LNCaP clone FGC (cell line): ENCODE results near the gene MRPL11.

Source experiments
- DNase-seq: peaks from one replicate; pipeline ENCODE4 v3.0.0-alpha.2; 2011; ENCODE audit warnings: low read depth
- H3K4me3 ChIP-seq: 2 replicates; pipeline ENCODE4 v1.5.1; 2011; ENCODE audit warnings: mild to moderate bottlenecking, low read depth, low read length, control low read depth
- TF ChIP-seq, protein P1 (sequence below): IDR thresholded peaks from 2 replicates; pipeline ENCODE4 v1.5.1; 2012; ENCODE audit warnings: mild to moderate bottlenecking; ENCODE audit not compliant: control insufficient read depth, insufficient read depth; ENCODE audit errors: extremely low read depth

MRPL11 gene

DNA sequence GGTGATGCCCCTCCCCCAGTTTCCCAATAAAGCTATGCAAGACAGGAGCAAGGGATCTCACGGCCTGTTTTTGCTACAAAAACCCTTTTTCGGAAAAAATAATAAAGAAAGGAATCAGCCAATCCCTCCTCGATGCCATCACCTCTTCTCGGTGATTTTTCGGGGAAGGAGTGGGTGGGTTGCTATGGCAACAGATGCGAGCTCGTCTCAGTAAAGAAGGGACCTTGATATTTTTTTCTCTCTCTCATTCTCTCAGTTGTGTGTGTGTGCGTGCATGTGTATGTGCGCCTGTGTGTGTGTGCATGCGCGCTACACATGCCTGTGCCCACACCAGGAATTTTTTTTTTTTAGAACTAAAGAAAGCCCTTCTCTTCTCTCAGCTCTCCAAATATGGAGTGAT is 21.6 kb downstream of the MRPL11 start:
- TF ChIP-seq, protein P1, sequence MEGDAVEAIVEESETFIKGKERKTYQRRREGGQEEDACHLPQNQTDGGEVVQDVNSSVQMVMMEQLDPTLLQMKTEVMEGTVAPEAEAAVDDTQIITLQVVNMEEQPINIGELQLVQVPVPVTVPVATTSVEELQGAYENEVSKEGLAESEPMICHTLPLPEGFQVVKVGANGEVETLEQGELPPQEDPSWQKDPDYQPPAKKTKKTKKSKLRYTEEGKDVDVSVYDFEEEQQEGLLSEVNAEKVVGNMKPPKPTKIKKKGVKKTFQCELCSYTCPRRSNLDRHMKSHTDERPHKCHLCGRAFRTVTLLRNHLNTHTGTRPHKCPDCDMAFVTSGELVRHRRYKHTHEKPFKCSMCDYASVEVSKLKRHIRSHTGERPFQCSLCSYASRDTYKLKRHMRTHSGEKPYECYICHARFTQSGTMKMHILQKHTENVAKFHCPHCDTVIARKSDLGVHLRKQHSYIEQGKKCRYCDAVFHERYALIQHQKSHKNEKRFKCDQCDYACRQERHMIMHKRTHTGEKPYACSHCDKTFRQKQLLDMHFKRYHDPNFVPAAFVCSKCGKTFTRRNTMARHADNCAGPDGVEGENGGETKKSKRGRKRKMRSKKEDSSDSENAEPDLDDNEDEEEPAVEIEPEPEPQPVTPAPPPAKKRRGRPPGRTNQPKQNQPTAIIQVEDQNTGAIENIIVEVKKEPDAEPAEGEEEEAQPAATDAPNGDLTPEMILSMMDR: no peak
- no peak for DNase-seq
- no peak overlapping the region for H3K4me3 ChIP-seq

GRCh38 chr11:66415423-66415822 is 23.2 kb downstream of the MRPL11 start:
- TF ChIP-seq, protein P1: no peak
- no peak for DNase-seq
- H3K4me3 ChIP-seq: no peak overlapping the region

- no peak overlapping the region for H3K4me3 ChIP-seq
- TF ChIP-seq, protein P1: no peak
- no peak for DNase-seq
Measured at GRCh38 chr11:66414120-66414934, 24.3 kb downstream of the MRPL11 start.

- DNase-seq: no peak
- H3K4me3 ChIP-seq: no peak overlapping the region
- TF ChIP-seq, protein P1: no peak
Measured at GRCh38 chr11:66413167-66413566, 25.5 kb downstream of the MRPL11 start.

DNA sequence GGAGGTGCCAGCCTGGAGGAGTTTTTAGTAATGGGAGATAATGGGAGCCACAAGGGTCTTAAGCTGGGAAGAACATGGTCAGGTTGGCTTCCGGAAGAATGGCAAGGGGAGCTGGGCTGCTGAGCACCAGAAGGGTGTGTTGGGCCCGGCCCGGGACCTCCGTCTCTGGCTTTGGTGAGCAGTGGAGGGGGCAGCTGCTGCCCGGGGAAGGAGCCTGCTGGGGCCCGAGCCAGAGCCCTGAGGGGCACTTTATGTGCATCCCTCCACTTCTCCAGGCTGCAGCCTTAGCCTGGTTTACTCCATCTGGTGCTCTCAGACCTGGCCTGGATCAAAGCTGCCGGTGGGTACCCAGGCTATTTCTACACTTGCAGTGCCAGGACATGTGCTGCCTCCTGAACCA is 26.5 kb downstream of the MRPL11 start:
- TF ChIP-seq, protein P1: no peak
- no peak overlapping the region for H3K4me3 ChIP-seq
- DNase-seq: no peak

DNA sequence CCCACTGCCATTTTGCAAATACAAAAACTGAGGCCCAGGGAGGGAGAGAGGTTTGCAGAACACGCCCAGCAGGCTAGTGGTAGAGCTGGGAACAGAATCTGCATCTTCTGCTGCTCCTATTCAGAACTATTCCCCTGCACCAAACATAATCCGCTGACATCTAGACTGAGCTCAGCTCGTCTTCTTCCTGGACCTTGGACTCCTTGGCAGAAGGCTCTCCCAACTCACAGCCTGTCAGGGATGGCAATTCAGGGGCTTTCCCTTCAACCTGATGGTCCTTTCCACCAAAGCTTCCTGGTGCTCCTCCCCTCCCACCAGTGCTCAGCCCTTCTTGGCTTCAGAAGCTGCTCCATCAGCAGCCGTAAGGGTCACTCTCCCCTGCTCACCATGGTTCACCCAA is 27.3 kb downstream of the MRPL11 start:
- TF ChIP-seq, protein P1: no peak
- H3K4me3 ChIP-seq: no peak overlapping the region

GRCh38 chr11:66410191-66410590 is 28.5 kb downstream of the MRPL11 start:
- TF ChIP-seq, protein P1: no peak
- no peak for DNase-seq
- no peak overlapping the region for H3K4me3 ChIP-seq

More for the DNA sequence above, 27.3 kb downstream of the MRPL11 start:
- no peak for DNase-seq
